Measurements from ENCODE around the gene PXMP4.

- TF ChIP-seq CTCF (IDR thresholded peaks at IDR 0.05): no peak
- no peak for TF ChIP-seq EP300 (IDR thresholded peaks at IDR 0.05; ENCODE audit: low read depth)
- TF ChIP-seq POLR2A (IDR thresholded peaks at IDR 0.05): no peak
- TF ChIP-seq POLR2AphosphoS5 (IDR thresholded peaks at IDR 0.05): no peak
These were observed 30.6 kb downstream of the PXMP4 start for GRCh38 chr20:33689493-33689892.

All from transverse colon (tissue), 4 donors.